Measurements from ENCODE around the gene HAVCR2. TPM values are rescaled to one million over a fixed set of nuclear protein-coding genes. Genes with fewer than 3 reads are reported as not detected.

HAVCR2 gene
- total and polyA plus RNA-seq, 10 of the 15 experiments (the other 5 are each of a cell fraction or from before 2014, with no cell fraction given), result 5.2 to 7.5 (median 6.9) TPM

GRCh38 chr5:157109744-157110143 lies 900 bp upstream of the HAVCR2 start:
- ATAC-seq, result peak; percentile 79
- TF ChIP-seq POU2F2 (IDR thresholded peaks at IDR 0.05; ENCODE audit: borderline replicate concordance, low read depth, low read length) (0 out of 3 replicates have a peak, but pooled peaks have one; percentile 36), SMARCA5 (IDR thresholded peaks at IDR 0.05) (no peak), NR2F1 (conservative IDR thresholded peaks at IDR 0.05) (peak; percentile 62; the same call in 1 of the 2 replicates), ATF7 (IDR thresholded peaks at IDR 0.05; ENCODE audit: low read depth) (peak; percentile 47; the same call in 1 of the 2 replicates), GABPA (IDR thresholded peaks at IDR 0.05; ENCODE audit: low read depth) (peak; percentile 68), ZNF687 (IDR thresholded peaks at IDR 0.05) (peak; percentile 90), EP300 (IDR thresholded peaks at IDR 0.05; ENCODE audit: borderline replicate concordance in 1 of 2, control insufficient read depth in 1 of 2, low read depth in 2 of 2, low read length in 2 of 2) (peak in 1 of 2 experiments; percentile 40; a peak in 1 of 4 replicates), IRF4 (IDR thresholded peaks at IDR 0.05; ENCODE audit: low read depth, low read length) (0 out of 2 replicates have a peak, but pooled peaks have one; percentile 37), PAX8 (IDR thresholded peaks at IDR 0.05) (no peak), POLR2A (IDR thresholded peaks at IDR 0.05; ENCODE audit: low read depth, low read length) (peak; percentile 38; the same call in 1 of the 2 replicates), PML (IDR thresholded peaks at IDR 0.05; ENCODE audit: low read length) (0 out of 2 replicates have a peak, but pooled peaks have one; percentile 20), E4F1 (IDR thresholded peaks at IDR 0.05; ENCODE audit: borderline replicate concordance, partially characterized antibody) (no peak), SIN3A (IDR thresholded peaks at IDR 0.05; ENCODE audit: low read depth, low read length) (no peak), ZNF384 (IDR thresholded peaks at IDR 0.05; ENCODE audit: borderline replicate concordance, low read depth, low read length) (peak; percentile 88), IKZF2 (IDR thresholded peaks at IDR 0.05) (peak in 1 of 2 experiments; percentile 29; a peak in 2 of 4 replicates), CBX5 (IDR thresholded peaks at IDR 0.05; ENCODE audit: low read depth) (no peak), CREM (IDR thresholded peaks at IDR 0.05; ENCODE audit: low read depth) (peak; percentile 45; the same call in 1 of the 2 replicates), PKNOX1 (IDR thresholded peaks at IDR 0.05) (no peak)

More at GRCh38 chr5:157109744-157110143, 900 bp upstream of the HAVCR2 start:
- H3K36me3 ChIP-seq (ENCODE audit: control insufficient read depth in 2 of 2, insufficient read depth in 2 of 2, low read length in 1 of 2), result no peaks in the 10 kb centered on the region
- H3K27ac ChIP-seq (ENCODE audit: control insufficient read depth, insufficient read depth), result peak overlapping the region; percentile 87
- no peaks in the 10 kb centered on the region for H3K9me3 ChIP-seq (replicated peaks; ENCODE audit: control insufficient read depth, insufficient read depth, low read length)
- ChIA-PET POLR2A (interaction anchor here (1.1 kb wide), 1 partner anchor 181 kb away, joined by 3 read pairs; no protein-coding TSS in a partner anchor), SMC1A (ENCODE audit: uncharacterized antibody, unreplicated experiment) (interaction anchor here (0.7 to 3.2 kb wide), 5 partner anchors 10 to 176 kb away, joined by 3 to 22 read pairs (median 5); partner anchors contain the start of gene MED7), RAD21 (ENCODE audit: unreplicated experiment) (interaction anchor here (1.0 to 1.9 kb wide), 3 partner anchors 14 to 84 kb away, joined by 4 to 6 read pairs (median 4); no protein-coding TSS in a partner anchor), CTCF (interaction anchor here (0.6 to 2.7 kb wide), 7 partner anchors 16 to 197 kb away, joined by 3 to 13 read pairs (median 3); no protein-coding TSS in a partner anchor)
- H3K79me2 ChIP-seq (ENCODE audit: control insufficient read depth, insufficient read depth, low read length), result no peaks in the 10 kb centered on the region; the same call in none of the 2 replicates
- H3K27me3 ChIP-seq (replicated peaks in 1 of 2; ENCODE audit: control insufficient read depth in 2 of 2, insufficient read depth in 2 of 2, low read length in 1 of 2), result no peaks in the 10 kb centered on the region
- H2AFZ ChIP-seq (ENCODE audit: control insufficient read depth, low read depth, low read length), result peak overlapping the region; percentile 73
- no TSS peak for BruUV-seq (replicated peaks)
- peak; percentile 85 for FAIRE-seq
- H3K4me2 ChIP-seq (ENCODE audit: control insufficient read depth, insufficient read depth), result peak overlapping the region; percentile 70
- DNase-seq (ENCODE audit: low read depth, low spot score), result peak; percentile 59
- WGBS (ENCODE audit: insufficient coverage, insufficient replicate concordance, low lambda C conversion rate, missing lambda C conversion rate), result 0% methylated on average over 1 of the region's 1 CpG
- H4K20me1 ChIP-seq (ENCODE audit: control insufficient read depth, insufficient read depth), result no peaks in the 10 kb centered on the region
- in situ Hi-C loops (cut with MboI), result no loop called here
- H3K4me3 ChIP-seq, result peak overlapping the region; percentile 22; the same call in 1 of the 2 replicates
- intact Hi-C loops (cut with micrococcal nuclease; ENCODE audit: unreplicated experiment), result loop anchor here (2.0 to 10.0 kb wide), 2 partner anchors 35 to 185 kb away; no protein-coding TSS in a partner anchor
- peak overlapping the region; percentile 52; the same call in 1 of the 2 replicates for H3K9ac ChIP-seq (ENCODE audit: control insufficient read depth, insufficient read depth, low read length)
- peaks cover 15% of the 10 kb centered on the region for H3K4me1 ChIP-seq (ENCODE audit: control insufficient read depth, insufficient read depth, low read length)

All from GM12878 (cell line).